Activated CD4-positive, alpha-beta T cell treated with anti-CD3 and anti-CD28 coated beads, Interleukin-2, Interleukin-6, amounts not matched to agents 100 ng/mL and 50 ng/mL, durations not matched to agents 16 hours and 8 hours (primary cell): ENCODE results near the gene EFNA3.
"Not testable (repeated sequence)": the region's sequence is repeated elsewhere in the genome, so short reads cannot be mapped to it uniquely, and the experiment has no call there.

ENCODE experiments used
- DNase-seq: peaks from one replicate; pipeline ENCODE4 v3.0.0-alpha.2; 2020

EFNA3 gene

DNA sequence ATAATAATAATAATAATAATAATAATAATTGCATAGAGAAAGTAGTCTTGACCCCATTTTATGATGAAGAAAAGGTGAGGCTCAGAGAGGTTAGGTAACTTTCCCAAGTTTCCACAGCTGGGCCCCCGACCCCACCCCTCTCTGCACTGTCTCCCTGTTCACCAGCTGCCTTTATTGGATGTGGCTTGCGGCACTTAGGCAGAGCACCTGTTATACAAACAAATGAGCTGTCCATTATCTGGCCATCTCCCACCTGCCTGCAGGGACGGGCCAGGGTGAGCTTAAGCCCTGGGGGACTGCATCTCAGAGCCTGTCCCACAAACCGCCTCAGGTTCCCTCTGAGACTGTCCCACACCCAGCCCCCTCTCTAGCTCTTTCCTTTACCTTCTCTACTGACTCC is 39.0 kb downstream of the EFNA3 start:
- no peak for DNase-seq

DNA sequence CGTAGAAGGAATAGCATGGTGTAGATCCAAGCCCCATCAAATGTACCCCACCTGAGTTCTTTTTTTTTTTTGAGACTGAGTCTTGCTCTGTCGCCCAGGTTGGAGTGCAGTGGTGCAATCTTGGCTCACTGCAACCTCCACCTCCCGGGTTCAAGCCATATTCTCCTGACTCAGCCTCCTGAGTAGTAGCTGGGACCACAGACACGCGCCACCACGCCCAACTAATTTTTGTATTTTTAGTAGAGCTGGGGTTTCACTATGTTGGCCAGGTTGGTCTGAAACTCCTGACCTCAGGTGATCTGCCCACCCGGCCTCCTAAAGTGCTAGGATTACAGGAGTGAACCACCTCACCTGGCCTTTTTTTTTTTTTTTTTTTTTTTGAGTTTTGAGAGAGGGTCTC is 39.5 kb downstream of the EFNA3 start:
- not testable (repeated sequence) for DNase-seq

DNA sequence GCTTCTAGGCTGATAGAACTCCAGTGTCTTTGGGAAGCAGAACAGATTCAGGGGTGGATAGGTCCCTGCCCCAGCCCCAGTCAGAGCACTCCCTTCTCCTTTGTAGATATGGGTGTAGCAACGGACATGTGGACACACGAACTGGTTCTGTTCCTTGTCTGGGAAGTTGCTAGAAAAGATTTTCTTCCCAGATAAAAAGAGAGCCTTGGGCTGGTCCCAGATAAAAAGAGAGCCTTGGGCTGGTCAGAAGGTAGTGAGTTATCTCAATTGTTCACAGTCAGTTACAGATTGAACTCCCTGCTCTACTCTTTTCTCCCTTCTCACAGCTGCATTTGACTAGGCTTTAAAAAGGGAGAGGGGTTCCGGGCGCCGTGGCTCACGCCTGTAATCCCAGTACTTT is 41.6 kb downstream of the EFNA3 start:
- DNase-seq: no peak

DNA sequence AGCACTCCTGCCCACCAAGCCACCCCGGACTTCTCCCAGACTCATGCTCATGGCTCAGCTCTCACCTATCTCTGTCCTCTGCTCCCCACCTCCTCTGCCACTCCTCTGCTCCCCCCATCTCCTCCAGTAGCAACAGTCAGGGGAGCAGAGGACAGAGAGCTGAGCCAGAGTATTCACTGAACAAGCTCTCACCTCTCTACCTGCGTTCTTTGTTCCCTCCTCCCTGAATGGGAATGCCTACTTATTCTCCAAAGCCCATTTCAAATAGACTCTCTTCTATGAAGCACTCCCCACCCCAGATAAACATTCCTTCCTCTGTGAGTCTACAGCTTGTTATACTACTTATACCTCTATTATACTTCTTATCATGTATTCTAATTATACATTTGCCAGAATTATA is 42.6 kb downstream of the EFNA3 start:
- DNase-seq: no peak

DNA sequence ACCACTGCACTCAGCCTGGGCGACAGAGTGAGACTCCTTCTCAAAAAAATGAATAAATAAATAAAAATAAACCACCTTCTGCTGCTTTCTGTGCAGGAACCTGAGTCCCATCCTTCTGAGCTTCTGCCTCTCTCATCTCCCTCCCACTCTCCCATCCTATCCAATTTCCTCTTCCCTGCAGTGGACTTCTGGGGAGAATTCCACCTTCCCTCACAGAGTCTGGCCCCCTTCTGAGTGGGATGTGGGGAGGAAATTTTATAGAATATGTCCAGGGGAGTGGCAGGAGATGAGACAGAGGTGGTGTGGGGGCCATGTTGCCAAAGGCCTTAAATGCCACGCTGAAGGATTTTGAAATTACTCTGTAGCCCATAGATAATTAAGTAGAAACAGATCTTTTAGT is 43.7 kb downstream of the EFNA3 start:
- no peak for DNase-seq

DNA sequence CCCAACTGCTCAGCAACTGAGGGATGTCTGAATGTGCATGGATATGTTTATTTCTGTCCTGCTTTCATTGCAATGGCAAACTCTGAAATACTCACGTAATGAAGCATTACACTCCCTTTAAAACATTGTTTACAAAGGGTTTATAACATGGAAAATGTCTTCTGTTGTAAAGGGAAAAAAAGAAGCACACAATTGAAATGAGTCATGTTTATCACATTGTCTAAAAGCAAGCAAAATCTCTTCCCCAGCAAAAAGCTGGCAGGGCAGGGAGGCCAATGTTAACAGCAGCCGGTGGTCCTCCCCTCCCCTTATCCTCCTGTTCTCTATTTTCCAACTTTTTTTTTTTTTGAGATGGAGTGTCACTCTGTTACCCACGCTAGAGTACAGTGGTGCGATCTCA is 45.2 kb downstream of the EFNA3 start:
- no peak for DNase-seq

DNA sequence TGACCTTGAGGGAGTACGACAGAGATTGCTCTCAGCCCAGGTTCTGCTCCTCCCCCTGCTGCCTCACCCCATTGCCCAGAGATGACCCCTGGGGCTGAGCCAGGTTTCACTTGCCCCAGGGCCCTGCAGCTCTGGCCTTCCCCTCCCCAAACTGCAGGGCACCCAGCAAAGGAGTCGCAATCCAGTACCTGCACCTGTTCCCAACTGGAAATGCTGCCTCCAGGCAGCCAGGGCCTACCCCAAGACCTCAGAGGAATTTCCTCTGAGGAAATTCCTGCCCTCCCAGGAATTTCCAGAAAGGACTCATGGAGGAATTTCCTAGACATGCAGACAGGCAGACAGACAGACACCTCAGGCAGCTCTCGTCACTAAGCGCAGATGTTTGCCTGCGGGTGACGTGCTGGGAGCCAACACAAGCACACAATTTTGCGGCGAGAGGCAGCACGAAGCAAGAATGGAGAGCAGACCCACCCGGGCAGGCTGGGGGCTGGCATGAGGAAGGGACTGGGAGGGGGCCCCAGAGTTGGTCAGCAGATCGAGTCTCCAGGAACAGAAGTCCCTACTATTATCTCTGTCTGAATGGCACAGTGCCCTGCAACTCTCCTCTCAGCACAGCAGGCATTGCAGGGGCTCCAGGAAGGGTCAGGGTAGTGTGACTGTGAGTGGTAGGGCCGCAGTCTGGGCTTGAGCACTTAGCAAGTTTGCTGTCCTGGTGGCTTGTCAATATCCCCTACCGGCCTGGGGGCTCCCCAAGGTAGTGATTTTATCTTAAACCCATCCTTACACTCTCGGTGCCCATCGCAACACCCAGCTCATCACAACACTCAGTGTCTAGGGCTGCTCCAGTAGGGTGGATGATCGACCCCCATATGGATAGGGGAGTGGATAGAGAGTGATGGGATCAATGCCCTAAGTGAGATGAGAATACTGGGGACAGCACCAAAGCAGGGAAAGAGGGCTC is 46.1 kb downstream of the EFNA3 start:
- no peak for DNase-seq

DNA sequence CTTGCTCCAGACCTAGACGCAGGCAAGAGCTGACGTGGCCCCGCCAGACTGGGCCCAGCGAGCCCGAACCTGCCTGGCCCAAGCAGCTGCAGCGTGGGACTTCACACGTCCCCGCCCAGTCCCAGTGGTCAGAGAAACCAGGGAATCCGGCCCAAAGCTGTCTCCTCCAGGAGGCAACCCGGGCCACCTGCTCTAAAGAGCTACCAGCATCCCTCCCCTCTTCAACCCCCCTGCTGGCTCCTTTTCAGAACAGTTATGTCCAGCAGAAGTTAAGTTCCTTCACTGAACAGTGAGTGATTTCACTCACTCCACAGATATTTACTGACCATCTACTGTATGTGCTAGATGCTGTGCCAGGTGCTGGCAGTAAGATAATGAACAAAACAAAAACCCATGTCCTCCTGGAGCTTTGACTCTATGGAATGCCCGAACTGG is 46.9 kb downstream of the EFNA3 start:
- no peak for DNase-seq

DNA sequence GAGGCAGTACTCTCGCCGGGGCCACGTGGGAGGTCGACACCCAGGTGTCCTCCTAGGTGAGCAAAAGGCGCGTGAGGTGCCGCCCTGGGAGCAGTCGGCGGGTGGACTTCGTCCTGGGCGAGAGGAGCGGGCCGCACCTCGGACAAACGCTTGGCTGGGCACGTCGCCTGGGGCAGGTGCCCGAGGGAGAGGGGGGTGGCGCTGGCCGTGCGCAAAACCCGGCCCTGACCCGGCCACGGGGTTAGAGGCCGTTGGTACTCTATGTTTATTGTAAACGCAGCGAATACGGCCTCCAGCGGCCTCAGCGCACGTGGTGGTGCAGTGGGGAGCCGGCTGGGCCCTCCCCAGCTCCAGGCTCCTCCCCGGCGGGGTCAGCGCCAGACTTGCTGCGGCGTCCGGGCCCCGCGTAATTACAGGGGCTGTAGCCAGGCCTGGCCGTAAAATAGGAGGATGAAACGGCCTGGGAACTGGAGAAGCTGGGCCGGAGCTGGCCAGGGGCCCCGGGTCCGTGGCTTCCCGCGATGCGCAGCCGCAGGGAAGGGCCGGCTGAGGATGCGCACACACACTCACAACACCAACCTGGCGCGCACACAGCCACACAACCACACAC is 47.4 kb downstream of the EFNA3 start:
- no peak for DNase-seq

DNA sequence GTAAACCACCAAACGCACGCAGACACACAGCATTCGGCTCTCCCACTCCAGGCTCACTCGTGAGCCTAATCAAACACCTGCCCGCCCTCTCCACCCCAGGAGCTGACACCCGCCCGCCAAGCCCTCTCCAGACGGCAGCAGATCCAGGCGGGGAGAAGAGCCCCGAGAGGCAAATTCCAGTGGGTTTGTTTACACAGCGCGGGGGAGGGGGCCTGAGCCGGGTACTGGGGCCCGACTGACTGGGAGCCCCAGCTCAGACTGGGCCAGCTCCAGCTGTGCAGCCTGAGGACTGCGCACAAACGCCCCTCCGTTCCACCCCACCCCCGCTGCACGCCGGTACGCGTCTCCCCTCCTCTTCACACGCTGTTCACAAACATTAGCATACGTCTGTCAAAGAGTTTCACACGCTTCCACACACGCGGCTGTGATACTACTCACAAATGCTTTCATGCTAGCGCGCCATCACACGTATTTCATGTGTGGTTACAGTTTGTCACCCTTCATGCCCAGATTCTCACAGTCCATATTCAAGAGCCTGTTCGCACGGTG is 48.0 kb downstream of the EFNA3 start:
- no peak for DNase-seq

DNA sequence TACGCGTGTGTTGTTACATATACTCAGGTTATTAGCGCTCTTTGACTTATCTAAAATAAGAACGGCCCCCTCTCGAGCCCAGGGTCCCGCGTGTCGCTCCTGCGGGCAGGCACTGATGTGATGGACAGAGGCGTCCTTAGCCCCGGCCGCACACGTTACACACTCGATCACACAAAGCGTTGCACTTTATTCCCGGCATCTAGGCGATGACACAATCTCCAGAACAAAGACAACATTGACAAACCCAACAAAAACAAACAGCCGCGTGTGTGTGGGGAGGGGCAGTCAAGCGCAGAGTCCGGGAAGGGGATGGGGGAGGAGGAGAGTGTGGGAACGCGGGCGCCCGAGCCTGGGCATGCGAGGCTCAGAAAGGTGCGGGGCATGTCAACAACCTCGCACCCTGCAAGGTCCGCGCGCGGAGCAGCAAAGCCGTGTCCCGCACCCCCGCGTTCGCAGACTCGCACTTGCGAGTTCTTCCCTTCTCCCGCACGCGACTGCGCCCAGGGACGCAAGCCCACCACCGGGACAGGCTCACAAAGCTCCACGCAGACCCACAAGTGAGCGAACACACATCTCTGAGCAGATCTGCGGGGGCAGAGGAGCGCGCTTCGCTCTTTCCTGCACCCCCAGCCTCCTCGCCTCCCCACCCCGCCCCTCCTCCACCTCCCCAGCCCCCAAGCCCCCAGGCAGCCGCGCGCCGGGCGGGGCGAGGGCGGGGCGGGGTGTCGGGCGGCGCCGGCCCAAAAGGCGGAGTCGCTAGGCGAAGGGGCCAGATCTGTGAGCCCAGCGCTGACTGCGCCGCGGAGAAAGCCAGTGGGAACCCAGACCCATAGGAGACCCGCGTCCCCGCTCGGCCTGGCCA is 48.7 kb downstream of the EFNA3 start, which contains the start of gene EFNA1:
Gene EFNA1 (plus strand): TSS at position 772 of the 862 bp plus-strand sequence. CDS start 102 bp downstream, outside the sequence.
- no peak for DNase-seq

DNA sequence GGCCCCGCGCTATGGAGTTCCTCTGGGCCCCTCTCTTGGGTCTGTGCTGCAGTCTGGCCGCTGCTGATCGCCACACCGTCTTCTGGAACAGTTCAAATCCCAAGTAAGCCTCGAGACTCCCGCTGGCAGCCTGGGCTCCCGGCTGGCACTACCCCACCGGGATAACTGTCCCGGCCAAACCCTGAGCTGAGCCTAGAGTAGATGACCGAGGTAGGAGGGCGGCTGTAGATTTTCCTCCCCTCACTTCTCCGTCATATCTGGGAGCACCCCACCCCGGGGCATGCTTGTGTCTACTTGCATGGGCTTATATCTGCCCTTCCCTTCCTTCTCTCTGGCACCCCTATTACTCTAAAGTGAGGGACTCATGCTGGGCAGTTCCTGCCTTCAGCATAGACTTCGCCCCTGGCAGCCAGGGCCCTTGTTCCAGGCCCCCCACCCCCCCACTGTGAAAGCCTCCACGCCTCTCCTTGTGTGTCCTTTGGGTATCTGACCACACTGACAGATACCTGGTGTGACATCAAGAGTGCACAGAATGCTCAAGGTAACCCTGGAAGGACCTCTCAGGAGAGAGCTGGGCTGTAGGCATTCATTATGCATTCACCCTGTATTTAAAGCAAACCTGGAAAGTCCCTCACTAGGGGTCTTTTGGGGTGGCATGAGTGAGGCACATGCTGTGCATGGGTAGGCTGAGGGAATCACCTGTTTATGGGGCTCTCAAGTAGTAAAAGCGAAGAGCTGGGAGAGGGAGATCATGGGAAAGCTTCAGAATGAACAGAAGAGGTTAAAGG is 49.5 kb downstream of the EFNA3 start:
- no peak for DNase-seq

DNA sequence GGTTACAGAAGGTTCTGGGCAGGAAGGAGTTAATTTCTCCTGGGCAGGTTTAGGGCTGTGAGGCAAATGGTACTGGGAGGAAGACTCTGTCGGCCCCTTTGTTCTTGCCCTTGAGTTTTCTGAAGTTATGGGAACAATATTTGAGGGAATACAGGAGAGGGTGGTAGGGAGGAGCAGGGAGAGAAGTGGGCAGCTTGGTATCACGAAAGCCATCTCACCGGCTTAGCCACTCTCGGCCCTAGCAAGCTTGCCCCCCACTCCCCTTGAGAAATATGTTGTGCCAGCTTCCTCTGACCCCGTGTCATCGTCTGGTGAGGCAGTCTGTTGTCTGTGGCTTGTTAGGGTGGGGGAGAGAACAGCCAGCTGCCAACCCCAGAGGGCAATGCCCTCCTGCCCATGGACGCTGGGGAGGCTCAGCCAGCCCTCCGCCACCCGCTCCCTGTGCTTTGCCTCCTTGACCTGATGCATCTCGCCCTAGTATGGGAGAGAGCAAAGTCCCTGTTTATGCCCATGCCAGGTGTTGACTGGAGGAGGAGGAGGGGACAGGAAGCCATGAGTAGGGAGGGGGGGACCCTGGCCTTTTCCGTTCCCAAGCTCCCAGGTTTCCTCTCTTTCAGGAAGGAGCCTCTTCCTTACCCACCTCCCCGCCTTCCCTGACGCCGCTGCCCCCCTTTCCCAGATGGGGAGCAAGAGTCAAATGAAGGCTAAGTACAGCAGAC is 50.3 kb downstream of the EFNA3 start:
- DNase-seq: no peak

DNA sequence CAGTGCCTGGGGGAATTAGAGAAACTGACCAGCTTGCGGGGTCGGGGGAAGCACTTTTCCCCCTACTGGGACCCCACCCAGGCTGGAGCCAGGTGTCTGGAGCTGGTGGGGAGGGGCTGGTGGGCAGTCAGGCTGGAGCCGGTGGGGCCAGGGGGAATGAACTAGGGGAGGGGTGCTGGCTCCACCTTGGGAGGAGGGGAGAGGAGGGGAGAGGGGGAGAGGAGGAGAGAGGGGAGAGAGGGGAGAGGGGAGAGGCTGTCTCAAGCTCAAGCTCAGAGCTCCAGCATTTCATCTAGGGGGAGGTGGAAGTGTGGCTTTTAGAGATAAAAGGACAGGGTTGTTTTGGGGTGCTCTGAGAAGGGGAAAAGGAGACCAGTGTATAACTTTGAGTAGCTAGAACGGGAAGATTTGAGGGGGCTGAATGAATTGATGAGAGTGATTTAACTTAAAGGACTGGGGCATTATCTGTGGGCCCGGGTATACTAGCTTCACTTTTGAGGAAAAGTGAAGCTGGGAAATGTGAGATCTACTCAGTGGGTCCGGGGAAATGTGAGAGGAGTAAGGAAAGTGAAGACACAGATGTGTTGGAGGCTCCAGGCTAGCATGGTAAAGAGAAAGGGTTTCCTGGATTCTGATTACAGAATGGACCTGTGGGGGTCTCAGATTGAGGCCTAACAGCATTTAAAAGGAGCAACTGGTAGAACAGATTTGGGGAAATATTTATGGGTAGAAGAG is 51.8 kb downstream of the EFNA3 start:
- DNase-seq: no peak

DNA sequence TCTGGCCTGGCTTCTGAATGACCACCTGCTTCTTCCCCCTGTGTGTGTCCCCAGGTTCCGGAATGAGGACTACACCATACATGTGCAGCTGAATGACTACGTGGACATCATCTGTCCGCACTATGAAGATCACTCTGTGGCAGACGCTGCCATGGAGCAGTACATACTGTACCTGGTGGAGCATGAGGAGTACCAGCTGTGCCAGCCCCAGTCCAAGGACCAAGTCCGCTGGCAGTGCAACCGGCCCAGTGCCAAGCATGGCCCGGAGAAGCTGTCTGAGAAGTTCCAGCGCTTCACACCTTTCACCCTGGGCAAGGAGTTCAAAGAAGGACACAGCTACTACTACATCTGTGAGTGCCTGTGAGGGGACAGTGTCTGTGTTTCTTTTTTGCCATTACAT is 52.6 kb downstream of the EFNA3 start:
- DNase-seq: no peak

DNA sequence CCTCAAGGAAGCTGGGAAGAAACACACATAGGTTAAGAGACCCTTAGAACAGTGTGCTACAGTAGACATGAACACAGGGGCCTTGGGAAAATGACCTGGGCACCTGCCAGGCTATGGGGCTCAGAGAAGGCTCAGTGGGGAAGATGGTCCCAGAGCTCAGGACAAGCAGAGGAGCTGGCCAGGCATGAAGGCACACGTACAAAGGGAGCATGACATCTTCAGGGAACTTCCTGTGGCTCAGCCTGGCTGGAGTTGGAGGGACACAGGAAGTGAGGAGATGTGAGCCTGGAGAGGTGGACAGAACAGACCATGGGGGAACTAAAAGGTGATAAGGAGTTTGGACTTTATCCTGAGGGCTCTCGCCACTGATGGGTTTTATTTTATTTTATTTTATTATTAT is 53.2 kb downstream of the EFNA3 start:
- no peak for DNase-seq

DNA sequence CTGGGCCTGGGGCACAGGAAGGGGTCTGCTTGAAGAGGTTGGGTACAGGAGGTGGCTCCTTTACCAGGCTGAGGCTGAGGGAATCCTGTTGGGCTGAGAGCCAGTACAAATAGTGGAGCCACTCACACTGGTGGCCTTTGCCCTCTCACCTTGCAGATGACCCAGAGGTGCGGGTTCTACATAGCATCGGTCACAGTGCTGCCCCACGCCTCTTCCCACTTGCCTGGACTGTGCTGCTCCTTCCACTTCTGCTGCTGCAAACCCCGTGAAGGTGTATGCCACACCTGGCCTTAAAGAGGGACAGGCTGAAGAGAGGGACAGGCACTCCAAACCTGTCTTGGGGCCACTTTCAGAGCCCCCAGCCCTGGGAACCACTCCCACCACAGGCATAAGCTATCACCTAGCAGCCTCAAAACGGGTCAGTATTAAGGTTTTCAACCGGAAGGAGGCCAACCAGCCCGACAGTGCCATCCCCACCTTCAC is 55.2 kb downstream of the EFNA3 start:
- DNase-seq: no peak

DNA sequence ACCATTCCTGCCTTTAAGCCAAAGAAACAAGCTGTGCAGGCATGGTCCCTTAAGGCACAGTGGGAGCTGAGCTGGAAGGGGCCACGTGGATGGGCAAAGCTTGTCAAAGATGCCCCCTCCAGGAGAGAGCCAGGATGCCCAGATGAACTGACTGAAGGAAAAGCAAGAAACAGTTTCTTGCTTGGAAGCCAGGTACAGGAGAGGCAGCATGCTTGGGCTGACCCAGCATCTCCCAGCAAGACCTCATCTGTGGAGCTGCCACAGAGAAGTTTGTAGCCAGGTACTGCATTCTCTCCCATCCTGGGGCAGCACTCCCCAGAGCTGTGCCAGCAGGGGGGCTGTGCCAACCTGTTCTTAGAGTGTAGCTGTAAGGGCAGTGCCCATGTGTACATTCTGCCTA is 55.7 kb downstream of the EFNA3 start:
- no peak for DNase-seq

DNA sequence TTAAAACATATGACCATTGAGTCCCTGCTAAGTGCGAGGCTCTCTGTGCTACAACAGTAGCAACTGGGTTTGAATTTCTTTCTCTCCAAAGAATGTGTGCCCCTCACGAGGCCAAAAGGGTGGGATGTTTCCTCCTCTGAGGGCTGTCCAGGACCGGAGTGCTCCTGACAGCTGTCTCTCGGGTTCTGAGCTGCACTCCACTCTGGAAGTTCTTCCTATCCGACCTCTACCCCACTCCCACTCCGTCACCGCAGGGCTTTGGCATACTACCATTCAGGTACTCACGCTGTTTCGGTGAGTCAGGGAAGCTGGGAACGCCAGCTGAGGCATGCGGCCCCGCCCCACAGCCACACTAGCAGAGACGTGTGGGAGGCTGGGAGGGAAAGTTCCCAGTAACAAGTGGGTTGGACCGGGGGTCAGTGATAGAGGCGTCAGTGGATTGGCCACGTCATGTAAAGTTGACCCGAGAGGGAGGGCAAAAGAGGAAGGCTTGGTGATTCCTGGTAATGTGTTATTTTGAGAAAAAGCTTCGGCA is 56.3 kb downstream of the EFNA3 start:
- DNase-seq: peak; percentile 72

DNA sequence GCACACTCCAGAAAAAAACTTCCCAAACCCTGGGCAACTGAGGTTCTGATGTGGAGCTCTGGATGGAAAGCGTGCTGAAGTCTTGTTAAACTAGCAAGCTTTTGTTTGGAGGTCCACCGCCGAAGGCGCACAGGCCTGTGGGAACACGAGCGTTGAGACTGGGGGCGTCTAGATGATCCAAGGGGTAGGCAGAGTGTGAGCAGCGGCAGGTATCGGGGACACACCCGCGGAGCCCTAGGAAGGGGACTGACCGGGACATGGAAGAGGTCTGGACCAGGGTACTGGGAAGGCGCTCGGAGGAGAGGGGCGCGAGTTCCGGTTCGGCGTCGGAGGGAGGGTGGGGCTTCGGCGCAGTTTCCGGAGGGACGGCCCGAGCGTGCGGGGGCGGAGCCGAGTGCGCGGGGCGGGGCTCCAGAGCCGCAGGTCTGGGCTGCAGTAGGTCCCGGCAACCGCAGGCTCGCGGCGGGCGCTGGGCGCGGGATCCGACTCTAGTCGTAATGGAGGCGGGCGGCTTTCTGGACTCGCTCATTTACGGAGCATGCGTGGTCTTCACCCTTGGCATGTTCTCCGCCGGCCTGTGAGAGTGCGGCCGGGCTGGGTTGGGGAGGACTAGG is 56.9 kb downstream of the EFNA3 start, which contains the start of gene SLC50A1:
Gene SLC50A1 (plus strand): TSS at position 438 of the 614 bp plus-strand sequence. CDS start 60 bp downstream, at position 498.
- DNase-seq: peak; percentile 96
